Measurements from ENCODE around the gene CYP21A2.
"Not testable (repeated sequence)": the region's sequence is repeated elsewhere in the genome, so short reads cannot be mapped to it uniquely, and the experiment has no call there.

Gene CYP21A2

GRCh38 chr6:32012941-32013617 is 25.1 kb upstream of the CYP21A2 start:
- not testable (repeated sequence) for H3K27me3 ChIP-seq (replicated peaks; ENCODE audit: insufficient read depth, low read length); H3K9ac ChIP-seq (ENCODE audit: low read length); H3K79me2 ChIP-seq (ENCODE audit: low read length); H3K9me3 ChIP-seq (replicated peaks; ENCODE audit: insufficient read depth, low read length); H2AFZ ChIP-seq (ENCODE audit: low read length); H3K4me3 ChIP-seq (ENCODE audit: low read length); H3K9me2 ChIP-seq (replicated peaks; ENCODE audit: insufficient read depth, low read length); H3K4me1 ChIP-seq (ENCODE audit: low read length); H3K4me2 ChIP-seq (ENCODE audit: low read depth, low read length); DNase-seq; H3K27ac ChIP-seq (ENCODE audit: low read length); H4K20me1 ChIP-seq (ENCODE audit: insufficient read depth, low read length); H3F3A ChIP-seq (ENCODE audit: insufficient read depth, low read length); H3K36me3 ChIP-seq (replicated peaks; ENCODE audit: insufficient read depth, low read length)

- not testable (repeated sequence) for H2AFZ ChIP-seq (ENCODE audit: low read length); H3K9ac ChIP-seq (ENCODE audit: low read length); H4K20me1 ChIP-seq (ENCODE audit: insufficient read depth, low read length); H3K27me3 ChIP-seq (replicated peaks; ENCODE audit: insufficient read depth, low read length); H3K27ac ChIP-seq (ENCODE audit: low read length); H3K4me3 ChIP-seq (ENCODE audit: low read length); H3K9me2 ChIP-seq (replicated peaks; ENCODE audit: insufficient read depth, low read length); DNase-seq; H3K36me3 ChIP-seq (replicated peaks; ENCODE audit: insufficient read depth, low read length); H3K4me1 ChIP-seq (ENCODE audit: low read length); H3F3A ChIP-seq (ENCODE audit: insufficient read depth, low read length); H3K9me3 ChIP-seq (replicated peaks; ENCODE audit: insufficient read depth, low read length); H3K79me2 ChIP-seq (ENCODE audit: low read length); H3K4me2 ChIP-seq (ENCODE audit: low read depth, low read length)
Measured at GRCh38 chr6:32013738-32014137, 24.5 kb upstream of the CYP21A2 start.

- not testable (repeated sequence) for H3K79me2 ChIP-seq (ENCODE audit: low read length); H3K9me3 ChIP-seq (replicated peaks; ENCODE audit: insufficient read depth, low read length); H3K4me3 ChIP-seq (ENCODE audit: low read length); H3K27me3 ChIP-seq (replicated peaks; ENCODE audit: insufficient read depth, low read length); H3K36me3 ChIP-seq (replicated peaks; ENCODE audit: insufficient read depth, low read length); H3K4me1 ChIP-seq (ENCODE audit: low read length); H3K9me2 ChIP-seq (replicated peaks; ENCODE audit: insufficient read depth, low read length); H2AFZ ChIP-seq (ENCODE audit: low read length); H3K4me2 ChIP-seq (ENCODE audit: low read depth, low read length); DNase-seq; H3K27ac ChIP-seq (ENCODE audit: low read length); H3K9ac ChIP-seq (ENCODE audit: low read length); H4K20me1 ChIP-seq (ENCODE audit: insufficient read depth, low read length); H3F3A ChIP-seq (ENCODE audit: insufficient read depth, low read length)
Measured at GRCh38 chr6:32014547-32014946, 23.7 kb upstream of the CYP21A2 start, which contains the start of gene C4B. C4B (plus strand) TSS chr6:32014795; CDS start chr6:32014846, 51 bp downstream.

DNA sequence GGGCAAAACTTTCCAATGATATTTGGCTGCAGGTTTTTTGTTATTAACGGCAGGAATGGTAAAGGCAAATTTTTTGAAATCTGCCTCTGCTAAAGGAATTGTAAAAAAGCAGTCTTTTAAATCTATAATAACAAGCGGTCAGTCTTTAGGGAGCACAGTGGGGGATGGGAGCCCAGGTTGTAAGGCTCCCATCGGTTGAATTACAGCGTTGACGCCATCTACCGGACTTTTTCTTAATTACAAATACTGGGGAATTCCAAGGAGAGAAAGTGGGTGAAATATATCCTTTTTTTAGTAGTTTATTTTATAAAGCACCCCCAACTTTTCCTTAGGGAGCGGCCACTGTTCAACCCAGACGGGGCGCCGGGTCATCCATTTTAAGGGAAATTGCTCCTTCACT is 16.1 kb upstream of the CYP21A2 start:
- H3K36me3 ChIP-seq (replicated peaks; ENCODE audit: insufficient read depth, low read length); H3K4me3 ChIP-seq (ENCODE audit: low read length); H3K27me3 ChIP-seq (replicated peaks; ENCODE audit: insufficient read depth, low read length); H3K9ac ChIP-seq (ENCODE audit: low read length); H3K4me2 ChIP-seq (ENCODE audit: low read depth, low read length); H3K9me2 ChIP-seq (replicated peaks; ENCODE audit: insufficient read depth, low read length); H3K27ac ChIP-seq (ENCODE audit: low read length); H3K4me1 ChIP-seq (ENCODE audit: low read length); H4K20me1 ChIP-seq (ENCODE audit: insufficient read depth, low read length); DNase-seq; H3K79me2 ChIP-seq (ENCODE audit: low read length); H2AFZ ChIP-seq (ENCODE audit: low read length); H3F3A ChIP-seq (ENCODE audit: insufficient read depth, low read length); H3K9me3 ChIP-seq (replicated peaks; ENCODE audit: insufficient read depth, low read length): not testable (repeated sequence)

DNA sequence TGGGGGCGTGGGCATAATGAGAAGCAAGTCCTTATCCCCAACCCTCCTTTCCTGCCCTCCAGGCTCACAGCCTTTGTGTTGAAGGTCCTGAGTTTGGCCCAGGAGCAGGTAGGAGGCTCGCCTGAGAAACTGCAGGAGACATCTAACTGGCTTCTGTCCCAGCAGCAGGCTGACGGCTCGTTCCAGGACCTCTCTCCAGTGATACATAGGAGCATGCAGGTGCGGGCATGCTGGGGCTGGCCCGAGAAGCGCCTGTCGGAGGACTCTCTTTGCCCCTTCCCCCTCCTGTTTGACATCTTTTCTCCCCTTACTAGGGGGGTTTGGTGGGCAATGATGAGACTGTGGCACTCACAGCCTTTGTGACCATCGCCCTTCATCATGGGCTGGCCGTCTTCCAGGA is 9.6 kb upstream of the CYP21A2 start:
- not testable (repeated sequence) for H3K4me1 ChIP-seq (ENCODE audit: low read length); H3K27ac ChIP-seq (ENCODE audit: low read length); H2AFZ ChIP-seq (ENCODE audit: low read length); DNase-seq; H3K9me2 ChIP-seq (replicated peaks; ENCODE audit: insufficient read depth, low read length); H3K36me3 ChIP-seq (replicated peaks; ENCODE audit: insufficient read depth, low read length); H3K9ac ChIP-seq (ENCODE audit: low read length); H3K4me2 ChIP-seq (ENCODE audit: low read depth, low read length); H3K4me3 ChIP-seq (ENCODE audit: low read length); H3K79me2 ChIP-seq (ENCODE audit: low read length); H3K9me3 ChIP-seq (replicated peaks; ENCODE audit: insufficient read depth, low read length); H3F3A ChIP-seq (ENCODE audit: insufficient read depth, low read length); H4K20me1 ChIP-seq (ENCODE audit: insufficient read depth, low read length); H3K27me3 ChIP-seq (replicated peaks; ENCODE audit: insufficient read depth, low read length)

DNA sequence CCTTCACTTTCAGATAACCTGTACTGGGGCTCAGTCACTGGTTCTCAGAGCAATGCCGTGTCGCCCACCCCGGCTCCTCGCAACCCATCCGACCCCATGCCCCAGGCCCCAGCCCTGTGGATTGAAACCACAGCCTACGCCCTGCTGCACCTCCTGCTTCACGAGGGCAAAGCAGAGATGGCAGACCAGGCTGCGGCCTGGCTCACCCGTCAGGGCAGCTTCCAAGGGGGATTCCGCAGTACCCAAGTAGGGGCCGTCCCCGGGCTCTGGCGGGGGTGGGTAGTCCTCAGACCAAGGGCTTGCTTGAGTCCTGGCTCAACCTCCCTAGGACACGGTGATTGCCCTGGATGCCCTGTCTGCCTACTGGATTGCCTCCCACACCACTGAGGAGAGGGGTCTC is 8.7 kb upstream of the CYP21A2 start:
- not testable (repeated sequence) for H3K27me3 ChIP-seq (replicated peaks; ENCODE audit: insufficient read depth, low read length); H3K4me2 ChIP-seq (ENCODE audit: low read depth, low read length); H3K9me3 ChIP-seq (replicated peaks; ENCODE audit: insufficient read depth, low read length); DNase-seq; H4K20me1 ChIP-seq (ENCODE audit: insufficient read depth, low read length); H3K79me2 ChIP-seq (ENCODE audit: low read length); H3K36me3 ChIP-seq (replicated peaks; ENCODE audit: insufficient read depth, low read length); H3K9me2 ChIP-seq (replicated peaks; ENCODE audit: insufficient read depth, low read length); H3K9ac ChIP-seq (ENCODE audit: low read length); H3K27ac ChIP-seq (ENCODE audit: low read length); H3K4me3 ChIP-seq (ENCODE audit: low read length); H3F3A ChIP-seq (ENCODE audit: insufficient read depth, low read length); H3K4me1 ChIP-seq (ENCODE audit: low read length); H2AFZ ChIP-seq (ENCODE audit: low read length)

DNA sequence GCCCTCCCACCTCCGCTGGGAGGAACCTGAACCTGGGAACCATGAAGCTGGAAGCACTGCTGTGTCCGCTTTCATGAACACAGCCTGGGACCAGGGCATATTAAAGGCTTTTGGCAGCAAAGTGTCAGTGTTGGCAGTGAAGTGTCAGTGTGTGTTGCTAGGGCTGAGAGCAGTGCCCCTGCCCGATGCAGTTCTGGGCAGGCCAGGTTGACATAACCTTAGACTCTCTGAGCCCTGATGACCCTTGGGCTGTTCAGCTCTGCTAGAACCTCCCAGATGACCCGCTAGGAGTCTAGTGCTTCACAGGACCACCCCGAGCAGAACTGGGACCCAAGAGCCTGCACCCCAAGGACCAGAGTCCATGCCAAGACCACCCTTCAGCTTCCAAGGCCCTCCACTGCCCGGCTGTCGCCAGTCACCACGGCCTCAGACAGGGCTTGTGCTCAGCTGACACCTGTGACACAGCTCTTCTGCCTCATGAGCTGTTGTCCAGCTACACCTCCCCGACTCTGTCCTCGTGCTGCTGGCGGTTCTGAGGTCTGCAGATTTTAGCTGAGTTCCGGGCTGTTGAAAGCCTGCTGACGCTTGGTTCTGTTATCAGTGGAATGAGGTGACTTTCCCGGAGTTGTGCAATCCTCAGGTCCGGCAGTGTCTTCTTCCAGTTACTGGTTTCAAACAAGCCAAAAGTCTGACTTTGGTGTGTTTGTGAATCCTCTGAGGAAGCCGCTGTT is 2.8 kb upstream of the CYP21A2 start:
- not testable (repeated sequence) for DNase-seq; H3F3A ChIP-seq (ENCODE audit: insufficient read depth, low read length); H3K27ac ChIP-seq (ENCODE audit: low read length); H3K27me3 ChIP-seq (replicated peaks; ENCODE audit: insufficient read depth, low read length); H3K4me3 ChIP-seq (ENCODE audit: low read length); H3K4me1 ChIP-seq (ENCODE audit: low read length); H3K9me2 ChIP-seq (replicated peaks; ENCODE audit: insufficient read depth, low read length); H3K36me3 ChIP-seq (replicated peaks; ENCODE audit: insufficient read depth, low read length); H3K9me3 ChIP-seq (replicated peaks; ENCODE audit: insufficient read depth, low read length); H4K20me1 ChIP-seq (ENCODE audit: insufficient read depth, low read length); H3K79me2 ChIP-seq (ENCODE audit: low read length); H2AFZ ChIP-seq (ENCODE audit: low read length); H3K9ac ChIP-seq (ENCODE audit: low read length); H3K4me2 ChIP-seq (ENCODE audit: low read depth, low read length)

DNA sequence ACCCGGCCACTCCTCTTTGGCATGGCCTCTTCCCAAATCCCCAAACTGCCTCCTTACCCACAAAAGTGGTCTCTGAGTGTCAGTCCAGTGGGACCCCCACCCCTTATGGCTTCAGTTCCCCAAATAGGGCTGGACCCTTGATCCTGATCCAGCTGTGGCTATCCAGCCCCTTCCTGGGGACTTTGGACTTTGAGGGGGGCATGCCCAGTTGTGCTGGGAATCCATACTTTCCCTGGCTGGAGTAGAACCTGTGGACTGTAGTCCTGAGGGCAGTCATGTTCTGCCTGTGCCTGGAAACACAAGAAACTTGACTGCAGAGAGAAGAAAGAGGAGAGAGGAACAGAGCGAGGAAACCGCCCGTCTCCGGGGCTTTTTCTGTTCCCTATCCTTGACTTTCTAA is 1.1 kb upstream of the CYP21A2 start:
- not testable (repeated sequence) for DNase-seq; H3K9ac ChIP-seq (ENCODE audit: low read length); H3K4me3 ChIP-seq (ENCODE audit: low read length); H3K27me3 ChIP-seq (replicated peaks; ENCODE audit: insufficient read depth, low read length); H3K27ac ChIP-seq (ENCODE audit: low read length); H3K9me3 ChIP-seq (replicated peaks; ENCODE audit: insufficient read depth, low read length); H3K4me2 ChIP-seq (ENCODE audit: low read depth, low read length); H2AFZ ChIP-seq (ENCODE audit: low read length); H3F3A ChIP-seq (ENCODE audit: insufficient read depth, low read length); H3K36me3 ChIP-seq (replicated peaks; ENCODE audit: insufficient read depth, low read length); H3K9me2 ChIP-seq (replicated peaks; ENCODE audit: insufficient read depth, low read length); H3K79me2 ChIP-seq (ENCODE audit: low read length); H4K20me1 ChIP-seq (ENCODE audit: insufficient read depth, low read length); H3K4me1 ChIP-seq (ENCODE audit: low read length)
